Muscle of arm (tissue), 12 donors: Measurements from ENCODE around the gene SPATS2L. TPM values are rescaled to one million over a fixed set of nuclear protein-coding genes. Genes with fewer than 3 reads are reported as not detected.

Experiments used
- DNase-seq: peaks from one replicate; pipeline ENCODE4 v3.0.0-alpha.2; 2013
- polyA plus RNA-seq, 12 donors: library from polyadenylated mRNA; unstranded; fragments of 120-200 nt; gene quantifications; one replicate each; pipeline ENCODE4 v1.2.1, GENCODE V29; 2013; ENCODE audit not compliant: insufficient read length in 12 of 12

SPATS2L gene
- polyA plus RNA-seq, 12 donors: 200 to 265 (median 233) TPM; not detected in 1

DNA sequence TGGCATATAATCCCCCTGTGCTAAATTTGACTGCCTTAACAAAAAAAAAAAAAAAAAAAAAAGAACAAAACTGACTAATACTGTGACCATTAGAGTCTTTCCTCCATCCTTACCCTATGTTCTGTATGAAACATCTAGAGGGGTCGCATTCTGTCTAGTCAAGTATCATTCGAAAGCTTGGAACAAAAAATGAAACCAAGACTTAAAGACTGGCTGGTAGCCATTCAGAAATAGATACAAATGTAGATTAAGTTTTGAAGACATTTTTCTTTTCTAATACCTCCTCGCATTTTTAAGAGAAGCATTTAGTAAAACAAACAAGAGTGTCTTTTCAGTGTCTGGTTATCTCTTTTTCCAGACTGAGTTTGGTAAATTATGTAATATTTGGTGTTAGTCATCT, 66.7 kb downstream of the SPATS2L start:
- no peak for DNase-seq

DNA sequence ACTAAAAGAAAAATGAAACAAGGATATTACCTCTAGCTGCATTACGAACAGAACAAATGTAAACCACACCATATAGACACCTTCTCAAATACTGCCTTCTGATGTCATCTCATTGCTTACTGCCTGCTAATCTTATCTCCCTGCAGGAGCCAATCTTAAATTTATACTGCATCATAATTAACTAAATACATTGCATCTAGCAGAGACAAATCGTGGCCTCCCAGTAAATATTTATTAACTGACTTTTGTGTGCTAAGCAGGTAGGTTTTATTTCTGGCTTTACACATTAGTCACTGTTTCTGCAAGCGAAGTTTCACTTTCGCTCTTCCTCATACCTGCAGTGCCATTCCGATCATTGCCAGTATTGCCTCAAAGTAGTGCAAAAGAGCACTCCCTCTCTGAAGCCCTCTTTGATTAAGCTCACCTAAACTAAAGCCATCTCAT, 67.5 kb downstream of the SPATS2L start:
- DNase-seq: no peak

DNA sequence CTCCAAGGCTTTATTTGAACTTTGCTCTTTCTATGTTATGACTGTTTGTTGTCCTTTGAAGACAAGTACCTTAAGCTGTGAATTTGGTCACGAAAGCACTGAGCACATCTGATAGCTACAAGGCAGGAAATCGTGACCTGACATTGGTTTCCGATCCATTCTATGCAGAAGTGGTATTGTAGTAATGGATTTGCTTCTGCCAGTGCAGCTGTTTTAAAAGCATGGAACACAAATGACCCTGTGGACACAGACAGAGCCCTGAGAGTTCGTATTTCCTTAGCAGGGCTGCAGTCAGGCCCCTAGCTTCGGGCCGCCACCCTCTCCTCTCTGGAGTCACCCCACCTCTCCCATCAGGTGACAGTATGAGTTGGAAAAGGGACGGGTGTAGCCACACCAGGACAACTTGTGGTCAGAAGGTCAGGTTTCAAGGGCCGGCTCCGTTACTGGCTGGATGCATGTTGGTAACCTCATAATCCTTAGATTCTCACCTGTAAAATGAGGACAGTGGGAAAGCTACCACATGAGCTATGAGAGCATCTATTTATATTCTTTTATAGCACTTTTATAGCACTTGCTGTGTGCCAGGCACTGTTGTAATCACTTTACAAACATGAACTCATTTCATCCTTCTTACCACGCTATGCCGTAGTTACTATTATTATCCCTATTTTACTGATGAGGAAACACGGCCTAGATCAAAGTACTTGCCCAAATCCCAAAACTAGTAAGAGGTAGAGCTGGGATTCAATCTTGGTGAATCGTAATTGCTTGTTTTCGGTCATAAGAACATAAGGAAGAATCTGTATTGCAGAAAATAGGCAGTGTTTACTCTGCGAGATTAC, 70.2 kb downstream of the SPATS2L start:
- DNase-seq: no peak

DNA sequence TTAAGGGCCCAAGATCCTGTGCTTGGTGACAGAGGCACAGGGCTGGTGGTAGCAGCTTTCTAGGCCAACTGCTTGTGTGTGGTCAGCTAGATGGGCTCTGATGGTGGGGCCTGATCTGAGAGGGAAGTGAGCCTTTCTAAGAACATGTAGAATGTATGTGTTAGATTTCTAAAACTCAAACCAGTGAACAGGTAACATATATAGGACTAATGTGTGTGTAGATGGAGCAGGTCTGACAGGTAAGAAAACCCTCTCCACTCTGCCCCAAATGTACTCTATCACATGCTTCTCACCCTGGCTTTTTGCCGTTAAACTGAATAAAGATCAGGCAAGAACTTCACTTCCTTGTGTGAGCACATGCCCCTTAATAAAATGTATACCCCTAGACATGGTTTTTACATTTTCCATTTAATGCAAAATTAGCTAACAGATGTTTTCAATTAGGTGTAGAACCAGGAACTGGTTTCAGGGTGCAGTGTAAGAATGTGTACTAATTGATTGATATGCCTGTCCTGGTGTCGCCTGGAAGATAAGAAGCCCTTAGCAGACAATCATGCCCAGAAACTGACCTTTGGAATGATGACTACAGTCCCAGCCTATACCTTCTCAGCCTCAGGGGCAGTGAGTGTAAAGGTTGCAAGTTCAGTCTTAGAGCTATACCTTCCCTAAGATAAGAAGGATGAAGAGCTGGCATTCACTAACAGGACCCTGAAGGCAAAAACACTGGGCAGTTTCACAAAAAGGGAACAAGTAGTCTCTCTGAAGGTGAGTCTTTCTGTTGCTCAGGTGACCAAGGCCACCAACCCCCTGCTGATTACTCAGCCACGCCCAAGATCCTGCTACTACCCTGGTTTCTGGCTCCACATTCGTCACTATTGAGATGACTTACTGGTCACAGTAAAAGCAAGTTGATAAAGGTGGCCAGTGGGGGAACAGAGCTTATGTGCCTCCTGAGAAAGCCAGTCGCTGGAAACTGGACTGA, 71.2 kb downstream of the SPATS2L start:
- DNase-seq: no peak

DNA sequence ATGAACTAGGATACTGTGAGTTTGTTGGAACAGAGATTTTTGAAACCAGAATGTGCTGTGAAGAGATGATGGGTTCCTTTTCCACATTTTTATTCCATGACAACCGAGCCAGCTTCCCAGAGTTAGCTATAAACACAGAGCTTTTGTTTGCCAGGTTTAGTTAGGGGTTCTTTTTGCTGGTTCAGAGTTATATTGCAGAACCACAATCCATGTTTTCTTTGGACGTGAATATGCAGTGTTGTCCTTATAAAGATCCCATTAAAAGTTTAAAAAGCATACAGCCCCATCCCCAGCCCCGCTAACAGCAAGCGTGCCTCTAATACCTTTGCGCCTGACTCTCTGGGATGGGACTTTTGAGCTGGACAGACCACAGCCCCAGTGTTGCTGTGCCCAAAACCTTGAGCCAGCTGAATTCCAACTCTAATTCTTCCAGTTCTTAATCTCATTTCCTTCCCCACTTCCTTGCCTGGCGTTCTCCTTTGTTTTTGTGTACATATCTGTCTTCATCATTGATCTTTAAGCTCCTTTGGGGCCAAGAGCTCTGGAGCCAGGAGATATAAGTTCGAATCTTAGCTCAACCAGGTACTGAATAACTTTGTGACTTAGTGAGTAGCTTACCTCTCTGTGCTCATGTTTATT, 72.3 kb downstream of the SPATS2L start:
- peak; percentile 63 for DNase-seq

DNA sequence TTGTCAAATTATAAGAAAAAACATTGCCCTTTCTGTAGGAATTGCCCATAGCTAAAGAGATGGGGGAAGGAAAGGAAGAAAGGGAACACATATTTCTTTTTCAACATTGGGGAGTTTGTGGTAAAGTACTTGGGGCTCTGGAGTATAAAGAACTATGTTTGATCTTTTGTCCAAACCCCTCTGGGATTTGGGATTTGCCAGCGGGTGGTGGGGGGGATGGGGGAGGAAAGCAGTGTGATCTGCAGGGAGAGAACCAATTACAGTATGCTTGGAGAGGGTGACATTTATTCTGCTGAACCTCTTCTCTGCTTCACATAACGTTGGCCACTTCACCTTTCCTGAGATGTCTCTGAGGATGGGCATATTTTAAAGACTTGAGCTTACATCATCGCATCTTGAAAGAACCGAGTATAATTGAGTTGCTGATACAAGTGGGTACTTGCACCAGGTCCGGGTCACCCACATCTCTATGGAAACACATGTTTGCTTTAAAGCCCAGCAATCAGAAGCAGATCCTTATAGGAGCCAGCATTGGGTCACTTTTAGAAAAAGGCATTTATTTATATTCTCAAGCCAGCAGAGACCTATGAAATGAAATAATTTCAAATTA, 73.1 kb downstream of the SPATS2L start:
- no peak for DNase-seq

DNA sequence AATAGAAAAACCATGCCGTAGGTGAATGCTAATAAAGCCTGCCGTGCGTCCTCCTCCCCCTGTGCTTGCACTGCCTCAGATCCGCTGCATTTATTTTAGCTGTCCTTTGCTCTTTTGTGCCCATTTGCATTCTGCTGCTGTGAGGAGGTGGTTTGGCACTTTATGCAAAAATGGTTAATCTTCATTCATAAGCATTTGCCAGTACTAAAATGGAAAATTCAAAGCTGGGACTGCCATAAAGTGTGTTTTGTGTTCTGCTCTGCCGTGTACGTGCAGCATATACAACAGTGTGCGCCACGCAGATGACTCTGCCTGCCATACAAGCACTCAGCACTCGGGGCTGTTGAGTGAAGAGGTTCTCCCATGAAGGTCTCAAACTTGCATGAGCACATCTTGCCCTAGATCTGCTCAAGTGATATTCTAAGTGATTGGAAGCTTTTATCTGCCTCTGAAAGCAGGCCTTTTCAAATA, 73.6 kb downstream of the SPATS2L start:
- no peak for DNase-seq

DNA sequence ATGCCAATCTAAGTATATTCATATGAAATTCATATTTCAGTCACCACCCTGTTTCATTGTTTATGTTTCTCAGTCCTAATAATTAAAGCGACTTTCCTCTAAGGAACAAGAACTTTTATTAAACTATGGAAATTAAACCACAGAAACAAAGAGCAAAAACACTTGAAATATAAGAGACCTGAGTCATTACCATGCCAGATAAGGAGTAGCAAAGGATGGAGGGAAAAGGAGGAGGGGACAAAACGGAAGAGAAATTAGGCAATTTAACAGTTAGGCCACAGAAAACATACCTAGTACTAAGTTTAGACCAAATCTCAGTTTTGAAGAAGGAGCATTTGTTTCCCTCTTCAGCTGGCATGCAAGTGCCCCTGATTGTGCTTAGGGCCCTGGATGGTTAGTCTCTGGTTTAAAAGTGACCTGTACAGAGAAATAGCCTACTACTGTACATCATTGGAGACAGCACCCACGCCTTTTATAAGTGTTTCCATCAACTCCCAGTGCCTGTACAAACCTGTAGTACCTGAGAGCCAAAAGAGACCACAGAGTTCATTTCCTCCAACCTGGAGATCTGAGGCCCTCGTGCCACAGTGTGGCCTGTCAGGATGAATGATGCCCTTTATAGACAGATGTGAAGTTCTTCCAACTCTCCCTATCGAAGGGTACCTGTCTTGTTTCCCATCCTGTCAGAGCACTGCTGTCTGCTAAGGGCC, 74.5 kb downstream of the SPATS2L start:
- DNase-seq: no peak

DNA sequence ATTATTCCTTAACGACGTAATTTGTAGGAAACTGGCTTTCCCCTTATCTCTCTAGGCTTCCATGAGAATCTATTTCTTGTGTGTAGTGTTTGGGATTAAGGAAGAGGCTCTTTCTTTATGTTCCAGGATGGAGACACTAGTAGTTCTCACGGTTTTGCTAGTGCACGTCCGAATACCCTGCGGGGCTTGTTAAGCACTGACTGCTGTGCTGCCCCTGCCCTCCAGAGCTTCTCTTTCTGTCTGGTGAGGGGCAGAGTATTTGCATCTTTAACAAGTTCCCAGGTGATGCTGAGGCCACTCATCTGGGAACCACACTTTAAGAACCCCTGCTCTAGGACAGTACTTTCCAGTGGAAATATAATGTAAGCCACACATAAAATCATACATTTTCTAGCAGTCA, 76.4 kb downstream of the SPATS2L start:
- no peak for DNase-seq

DNA sequence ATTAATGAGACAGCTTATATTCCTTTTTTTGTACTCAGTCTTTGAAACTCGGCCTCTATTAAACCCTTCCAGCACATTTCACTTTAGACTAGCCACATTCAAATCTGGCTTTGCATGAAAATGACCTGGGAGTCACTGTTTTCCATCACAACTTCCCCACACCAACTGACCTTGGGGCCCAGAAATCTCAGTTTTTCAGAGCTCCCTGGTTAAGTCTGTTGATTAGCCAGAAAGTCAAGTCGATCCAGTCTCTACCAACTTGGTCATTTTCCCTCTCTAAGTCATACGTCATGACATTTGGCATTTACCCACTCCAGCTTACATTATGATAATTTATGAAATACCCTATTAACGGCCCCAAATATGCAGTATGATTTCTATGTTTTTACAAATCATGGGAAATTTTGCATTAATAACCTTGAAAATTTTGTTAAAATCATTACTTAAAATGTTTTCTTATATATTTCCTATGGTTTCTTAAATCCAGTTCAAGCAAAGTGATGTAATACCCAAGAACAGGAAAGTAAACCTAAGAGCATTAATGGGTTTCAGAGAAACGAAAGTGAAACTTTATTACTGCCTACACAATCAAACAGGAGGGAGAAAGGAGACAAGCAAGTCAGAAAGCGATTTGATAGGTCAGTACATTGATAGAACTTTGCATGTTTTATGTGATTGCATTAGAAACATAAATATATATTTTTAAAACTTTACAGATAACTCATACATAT, 77.1 kb downstream of the SPATS2L start:
- peak; percentile 41 for DNase-seq

DNA sequence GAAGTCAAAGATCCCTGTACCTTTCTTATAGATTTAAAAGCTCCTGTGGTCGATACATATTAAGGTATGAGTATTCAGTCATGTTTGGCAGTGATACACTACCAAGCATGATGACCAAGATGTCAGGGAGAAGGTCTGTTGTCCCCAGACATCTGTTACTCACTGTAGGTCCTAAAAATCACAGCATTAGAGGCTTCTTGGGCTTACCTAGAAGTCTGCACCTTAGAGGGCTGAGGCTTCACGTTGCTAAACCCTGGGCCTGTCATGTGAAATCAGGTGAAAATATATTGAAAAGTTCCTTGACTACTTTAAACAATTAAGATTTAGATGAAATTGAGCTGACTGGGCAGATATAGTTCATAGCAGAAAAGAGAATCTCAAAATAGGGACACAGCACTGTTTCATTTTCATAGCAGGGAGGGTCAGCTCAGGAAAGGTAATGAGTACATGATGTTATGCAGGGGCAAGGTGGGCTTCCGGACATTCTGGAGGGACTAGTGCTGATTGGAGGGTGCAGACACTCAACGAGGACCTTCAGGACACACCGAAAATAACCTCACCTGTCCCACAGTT, 78.7 kb downstream of the SPATS2L start:
- no peak for DNase-seq

DNA sequence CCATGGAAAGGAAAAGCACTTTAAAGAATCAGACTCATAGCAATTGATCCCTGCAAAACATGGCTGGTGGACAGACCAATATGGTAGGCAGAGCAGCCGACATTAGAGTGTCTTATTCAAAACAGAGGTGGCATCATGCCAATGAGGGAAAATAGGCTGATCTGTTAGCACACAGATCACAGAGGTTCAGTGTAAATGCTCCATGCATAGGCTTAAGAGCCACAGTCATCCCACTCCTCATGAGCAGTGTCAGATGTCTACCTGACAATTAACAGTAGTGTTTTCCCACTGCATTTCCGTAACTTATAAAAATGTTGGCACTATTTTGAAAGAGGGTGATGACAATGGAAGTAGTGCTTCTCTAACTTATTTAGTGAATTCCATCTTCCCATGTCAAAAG, 86.7 kb downstream of the SPATS2L start:
- no peak for DNase-seq

DNA sequence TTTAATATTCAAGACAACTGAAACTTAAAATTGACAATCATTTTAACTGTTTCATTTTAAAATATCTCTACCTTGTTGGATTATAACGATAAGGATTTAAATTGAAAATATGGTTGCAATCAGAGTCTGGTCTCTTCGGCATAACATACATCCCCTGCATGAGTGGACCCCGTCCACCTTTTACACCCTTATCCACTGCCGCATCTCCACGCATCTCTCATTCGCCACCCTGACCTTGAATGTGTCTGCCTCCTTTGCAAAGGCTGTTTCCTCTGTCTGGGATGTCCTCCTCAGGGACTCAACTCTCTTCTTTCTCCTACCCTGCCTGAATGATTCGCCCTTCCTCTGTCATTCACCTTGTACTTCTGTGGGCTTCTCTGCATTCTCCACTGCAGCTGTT, 87.6 kb downstream of the SPATS2L start:
- DNase-seq: no peak

DNA sequence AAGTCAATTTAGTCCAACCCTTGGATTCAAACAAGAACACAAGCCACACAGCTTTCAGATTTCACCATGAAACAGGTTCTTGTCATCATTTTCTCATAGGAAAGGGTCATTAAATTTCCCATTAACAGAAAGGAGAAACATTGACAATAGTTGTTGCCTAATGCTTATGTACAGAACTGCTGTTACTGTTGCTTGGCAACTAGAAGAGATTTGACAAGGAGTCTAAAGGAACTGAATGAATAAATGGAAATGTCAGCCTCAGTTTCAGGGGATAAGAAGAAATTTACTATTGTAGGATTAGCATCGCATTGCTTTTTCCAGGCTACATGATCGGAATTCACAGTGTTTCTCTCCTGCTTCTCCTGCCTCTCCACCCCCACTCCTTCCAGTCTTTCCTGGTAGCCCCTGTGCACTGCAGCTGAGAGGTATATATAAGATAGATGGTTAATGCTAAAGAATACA, 90.3 kb downstream of the SPATS2L start:
- DNase-seq: no peak

DNA sequence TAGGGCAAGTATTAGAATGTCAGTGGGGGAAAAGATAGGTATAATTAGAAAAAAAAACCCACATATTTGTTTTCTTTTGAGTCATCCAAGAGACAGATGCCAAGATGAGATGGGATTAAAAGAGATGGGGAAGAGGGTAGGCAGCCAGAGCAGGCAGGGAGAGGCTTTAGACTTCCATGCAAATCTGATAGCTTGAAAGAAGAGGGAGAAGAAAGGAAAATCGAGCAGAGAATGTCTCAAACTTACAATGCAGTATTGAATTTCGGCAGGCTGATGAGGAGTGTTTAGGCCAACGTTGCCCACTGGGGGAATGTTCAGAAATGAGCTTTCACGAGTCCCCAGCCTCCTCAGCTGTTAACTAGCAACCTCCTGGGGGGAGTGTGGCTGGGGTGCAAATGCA, 91.3 kb downstream of the SPATS2L start:
- no peak for DNase-seq

DNA sequence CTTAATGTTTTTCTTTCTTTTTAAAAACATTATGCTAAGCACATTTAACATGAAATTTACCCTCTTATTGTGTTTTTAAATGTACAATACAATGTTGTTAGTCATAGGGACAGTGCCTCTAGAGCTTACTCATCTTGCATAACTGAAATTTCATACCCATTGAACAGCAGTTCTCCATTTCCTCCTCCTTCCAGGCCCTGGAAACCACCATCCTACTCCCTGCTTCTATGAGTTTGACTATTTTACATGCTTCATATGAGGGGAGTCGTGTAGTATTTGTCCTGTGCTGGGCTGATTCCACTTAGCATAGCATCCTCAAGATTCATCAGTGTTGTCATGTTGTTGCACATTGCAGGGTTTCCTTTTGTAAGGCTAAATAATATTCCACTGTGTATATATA, 92.6 kb downstream of the SPATS2L start:
- no peak for DNase-seq

DNA sequence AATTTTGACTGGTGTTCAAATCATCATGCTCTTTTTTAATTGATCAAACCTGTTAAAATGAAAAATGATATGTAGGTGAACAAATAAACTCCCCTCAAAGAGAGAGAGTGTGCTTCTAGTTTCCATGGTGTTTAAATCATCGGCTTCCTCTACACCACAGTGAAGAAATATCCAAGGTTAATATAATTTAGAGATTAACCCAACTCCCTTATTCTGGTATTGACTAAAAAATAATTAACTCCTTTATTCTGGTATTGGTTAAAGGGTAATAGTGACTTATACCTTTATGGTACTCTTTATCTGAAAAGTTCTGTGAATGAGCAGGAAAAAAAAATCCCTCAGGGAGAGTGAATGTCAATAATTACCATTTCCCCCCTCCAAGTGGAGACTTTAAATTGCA, 93.1 kb downstream of the SPATS2L start:
- DNase-seq: no peak

DNA sequence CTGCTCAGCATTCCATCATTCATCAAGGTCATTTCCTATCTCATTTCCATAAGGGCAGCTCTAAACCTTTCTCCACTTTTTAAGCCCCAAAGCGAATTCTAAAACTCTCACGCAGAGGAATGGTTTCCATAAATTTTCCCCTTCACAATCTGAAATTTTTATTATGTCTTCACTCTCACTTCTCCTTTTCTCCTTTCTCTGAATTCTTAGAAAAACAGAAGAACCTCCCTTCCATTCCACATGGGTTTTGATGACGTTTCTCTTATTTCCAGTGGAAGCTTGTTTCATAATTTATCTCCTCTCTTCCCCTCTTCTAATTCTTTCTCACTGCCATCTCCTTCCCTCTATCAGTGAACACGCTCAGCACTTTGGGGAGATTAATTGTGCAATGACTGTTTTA, 97.3 kb downstream of the SPATS2L start:
- no peak for DNase-seq

DNA sequence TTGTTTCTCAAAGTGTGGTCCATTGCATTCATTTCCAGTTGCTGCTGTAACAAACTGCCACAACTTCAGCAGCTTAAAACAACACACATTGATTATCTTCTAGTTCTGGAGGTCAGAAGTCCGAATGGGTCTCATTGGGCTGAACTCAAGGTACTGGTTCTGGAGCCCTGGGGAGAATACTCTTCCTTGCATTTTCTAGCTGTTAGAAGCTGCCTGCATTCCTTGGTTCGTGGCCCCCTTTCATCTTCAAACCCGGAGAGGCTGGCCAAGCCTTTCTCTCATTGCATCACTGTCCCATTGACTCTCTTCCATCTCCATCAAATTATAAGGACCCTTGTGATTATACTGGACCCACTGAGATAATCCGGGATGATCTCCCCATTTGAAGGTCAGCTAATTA, 98.1 kb downstream of the SPATS2L start:
- no peak for DNase-seq
